ENCODE data around the gene SLC25A41. TPM values are rescaled to one million over a fixed set of nuclear protein-coding genes. Genes with fewer than 3 reads are reported as not detected.
A peak's percentile ranks its signal among the peaks of the same experiment; 100 is the strongest.

SLC25A41 gene
- total and polyA plus RNA-seq, 2 of the 13 experiments (the other 11 are each of a cell fraction or from before 2014, with no cell fraction given), result 0.33 to 0.95 TPM

GRCh38 chr19:6424939-6425731 lies 8.4 kb downstream of the SLC25A41 start (continued):
- TF ChIP-seq EHMT2 (IDR thresholded peaks at IDR 0.05; ENCODE audit: borderline replicate concordance, low read depth, low read length) (no peak), SNAPC4 (CRISPR knock-in tag; IDR thresholded peaks at IDR 0.05) (no peak), IRF9 (CRISPR knock-in tag; IDR thresholded peaks at IDR 0.05; ENCODE audit: borderline replicate concordance) (peak; percentile 48; the same call in 1 of the 2 replicates), AHR (CRISPR knock-in tag; IDR thresholded peaks at IDR 0.05) (0 out of 2 replicates have a peak, but pooled peaks have one; percentile 37), ZNF615 (CRISPR knock-in tag; IDR thresholded peaks at IDR 0.05; ENCODE audit: borderline replicate concordance) (no peak), RFXANK (CRISPR knock-in tag; IDR thresholded peaks at IDR 0.05) (0 out of 2 replicates have a peak, but pooled peaks have one; percentile 40), HOXD1 (CRISPR knock-in tag; IDR thresholded peaks at IDR 0.05) (no peak), ZNF570 (CRISPR knock-in tag; IDR thresholded peaks at IDR 0.05; ENCODE audit: borderline replicate concordance) (0 out of 2 replicates have a peak, but pooled peaks have one; percentile 86), XRCC5 (optimal IDR thresholded peaks at IDR 0.05; ENCODE audit: low read length) (peak; percentile 35), MEIS2 (CRISPR knock-in tag; IDR thresholded peaks at IDR 0.05) (0 out of 2 replicates have a peak, but pooled peaks have one; percentile 37), ZMYM4 (CRISPR knock-in tag; IDR thresholded peaks at IDR 0.05) (peak; percentile 47), ZNF746 (CRISPR knock-in tag; IDR thresholded peaks at IDR 0.05) (0 out of 2 replicates have a peak, but pooled peaks have one; percentile 42), TP53 (CRISPR knock-in tag; conservative IDR thresholded peaks at IDR 0.05) (no peak), CREB1 (IDR thresholded peaks at IDR 0.05) (peak; percentile 85), CREB1 (CRISPR knock-in tag; IDR thresholded peaks at IDR 0.05) (peak; percentile 93), SMAD3 (CRISPR knock-in tag; IDR thresholded peaks at IDR 0.05) (0 out of 2 replicates have a peak, but pooled peaks have one; percentile 25), GLI4 (CRISPR knock-in tag; IDR thresholded peaks at IDR 0.05; ENCODE audit: borderline replicate concordance) (0 out of 2 replicates have a peak, but pooled peaks have one; percentile 27), ZNF737 (CRISPR knock-in tag; IDR thresholded peaks at IDR 0.05; ENCODE audit: borderline replicate concordance) (no peak)
- TF ChIP-seq, protein P1, sequence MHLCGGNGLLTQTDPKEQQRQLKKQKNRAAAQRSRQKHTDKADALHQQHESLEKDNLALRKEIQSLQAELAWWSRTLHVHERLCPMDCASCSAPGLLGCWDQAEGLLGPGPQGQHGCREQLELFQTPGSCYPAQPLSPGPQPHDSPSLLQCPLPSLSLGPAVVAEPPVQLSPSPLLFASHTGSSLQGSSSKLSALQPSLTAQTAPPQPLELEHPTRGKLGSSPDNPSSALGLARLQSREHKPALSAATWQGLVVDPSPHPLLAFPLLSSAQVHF (CRISPR knock-in tag; IDR thresholded peaks at IDR 0.05), result no peak
- TF ChIP-seq, protein P2, sequence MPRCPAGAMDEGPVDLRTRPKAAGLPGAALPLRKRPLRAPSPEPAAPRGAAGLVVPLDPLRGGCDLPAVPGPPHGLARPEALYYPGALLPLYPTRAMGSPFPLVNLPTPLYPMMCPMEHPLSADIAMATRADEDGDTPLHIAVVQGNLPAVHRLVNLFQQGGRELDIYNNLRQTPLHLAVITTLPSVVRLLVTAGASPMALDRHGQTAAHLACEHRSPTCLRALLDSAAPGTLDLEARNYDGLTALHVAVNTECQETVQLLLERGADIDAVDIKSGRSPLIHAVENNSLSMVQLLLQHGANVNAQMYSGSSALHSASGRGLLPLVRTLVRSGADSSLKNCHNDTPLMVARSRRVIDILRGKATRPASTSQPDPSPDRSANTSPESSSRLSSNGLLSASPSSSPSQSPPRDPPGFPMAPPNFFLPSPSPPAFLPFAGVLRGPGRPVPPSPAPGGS (CRISPR knock-in tag; IDR thresholded peaks at IDR 0.05), result no peak

Data from HepG2 (cell line).